ENCODE results near the gene HADHA. TPM values are rescaled to one million over a fixed set of nuclear protein-coding genes. Genes with fewer than 3 reads are reported as not detected.

The HADHA gene
- total RNA-seq, 1 experiment from 2014 or later, result 112 TPM

DNA sequence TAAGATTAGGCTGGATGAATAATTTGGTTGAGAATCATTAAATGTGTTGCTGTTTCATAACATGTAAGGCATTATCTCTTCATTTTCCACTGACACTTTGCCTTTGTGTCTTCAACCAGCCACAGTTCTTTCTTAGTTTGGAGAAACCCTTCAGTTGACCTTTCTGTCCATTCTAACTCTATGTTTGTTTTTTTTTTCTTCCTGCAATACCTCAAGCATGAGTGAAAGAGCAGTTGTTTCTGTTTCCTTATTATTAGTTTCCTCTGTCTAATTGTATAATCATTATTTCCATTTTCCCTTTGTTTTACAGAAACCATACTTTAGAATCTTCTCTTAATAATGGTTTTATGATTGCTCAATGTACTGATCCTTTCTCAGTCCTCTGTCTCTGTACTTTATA is 25.9 kb upstream of the HADHA start:
- H2BK15ac ChIP-seq (ENCODE audit: low read depth, low read length), result no peak overlapping the region
- Mint-ChIP-seq H3K4me3 (no peak overlapping the region), H3K27ac (no peak overlapping the region), H3K36me3 (ENCODE audit: insufficient read depth in 1 of 3, low read depth in 3 of 3) (peaks cover 0 to 5% (median 5%) of the 10 kb centered on the region in 3 experiments; a peak in 3 of 7 replicates), H3K27me3 (ENCODE audit: low read depth) (no peaks in the 10 kb centered on the region), H3K4me1 (no peaks in the 10 kb centered on the region), H3K9me3 (no peaks in the 10 kb centered on the region)
- no peak overlapping the region for H4K91ac ChIP-seq (ENCODE audit: insufficient read length, low read depth, low read length)
- H2AK5ac ChIP-seq (ENCODE audit: insufficient read length, low read length), result no peak overlapping the region
- H3K23ac ChIP-seq (ENCODE audit: insufficient read length, low read depth, low read length), result no peak overlapping the region
- no peaks in the 10 kb centered on the region for H3K79me1 ChIP-seq (ENCODE audit: insufficient read depth, low read depth, low read length, poor library complexity, severe bottlenecking)
- no peaks in the 10 kb centered on the region for H3K23me2 ChIP-seq (ENCODE audit: insufficient read length, low read depth, low read length, poor library complexity, severe bottlenecking)
- H3K27me3 ChIP-seq (ENCODE audit: insufficient read depth, low read length), result no peaks in the 10 kb centered on the region
- no peak overlapping the region for H3K18ac ChIP-seq (ENCODE audit: insufficient read length, low read depth, low read length)
- H4K8ac ChIP-seq (replicated peaks; ENCODE audit: insufficient read length, low read depth, low read length), result no peak overlapping the region
- H3K79me2 ChIP-seq (ENCODE audit: insufficient read depth, low read length), result no peaks in the 10 kb centered on the region
- H3K56ac ChIP-seq (ENCODE audit: insufficient read length, low read depth, low read length), result no peak overlapping the region
- H3K4me1 ChIP-seq (ENCODE audit: insufficient read depth, low read length), result no peaks in the 10 kb centered on the region
- H2BK5ac ChIP-seq (ENCODE audit: insufficient read length, low read length), result no peak overlapping the region
- no peak overlapping the region for H2BK120ac ChIP-seq (ENCODE audit: low read depth, low read length, poor library complexity, severe bottlenecking)
- H3K9ac ChIP-seq (ENCODE audit: extremely low read depth, insufficient read length, low read length), result no peak overlapping the region
- no peak overlapping the region for H3K14ac ChIP-seq (ENCODE audit: insufficient read depth, low read length)
- H3K4ac ChIP-seq (ENCODE audit: low read depth, low read length), result no peak overlapping the region
- H3T11ph ChIP-seq (ENCODE audit: low read length), result no peak overlapping the region
- H2BK12ac ChIP-seq (ENCODE audit: insufficient read length, low read depth, low read length), result no peak overlapping the region
- H3K9me3 ChIP-seq (ENCODE audit: control insufficient read depth, low read depth, low read length), result no peaks in the 10 kb centered on the region
- no peak overlapping the region for H2AFZ ChIP-seq (ENCODE audit: low read length)
- H4K5ac ChIP-seq (ENCODE audit: insufficient read length, low read depth, low read length), result no peak overlapping the region
- TF ChIP-seq, protein P1, sequence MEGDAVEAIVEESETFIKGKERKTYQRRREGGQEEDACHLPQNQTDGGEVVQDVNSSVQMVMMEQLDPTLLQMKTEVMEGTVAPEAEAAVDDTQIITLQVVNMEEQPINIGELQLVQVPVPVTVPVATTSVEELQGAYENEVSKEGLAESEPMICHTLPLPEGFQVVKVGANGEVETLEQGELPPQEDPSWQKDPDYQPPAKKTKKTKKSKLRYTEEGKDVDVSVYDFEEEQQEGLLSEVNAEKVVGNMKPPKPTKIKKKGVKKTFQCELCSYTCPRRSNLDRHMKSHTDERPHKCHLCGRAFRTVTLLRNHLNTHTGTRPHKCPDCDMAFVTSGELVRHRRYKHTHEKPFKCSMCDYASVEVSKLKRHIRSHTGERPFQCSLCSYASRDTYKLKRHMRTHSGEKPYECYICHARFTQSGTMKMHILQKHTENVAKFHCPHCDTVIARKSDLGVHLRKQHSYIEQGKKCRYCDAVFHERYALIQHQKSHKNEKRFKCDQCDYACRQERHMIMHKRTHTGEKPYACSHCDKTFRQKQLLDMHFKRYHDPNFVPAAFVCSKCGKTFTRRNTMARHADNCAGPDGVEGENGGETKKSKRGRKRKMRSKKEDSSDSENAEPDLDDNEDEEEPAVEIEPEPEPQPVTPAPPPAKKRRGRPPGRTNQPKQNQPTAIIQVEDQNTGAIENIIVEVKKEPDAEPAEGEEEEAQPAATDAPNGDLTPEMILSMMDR (conservative IDR thresholded peaks at IDR 0.05), result no peak
- H3K27ac ChIP-seq (ENCODE audit: insufficient read length, low read depth, low read length), result no peak overlapping the region
- H2BK20ac ChIP-seq (ENCODE audit: low read depth, low read length, poor library complexity, severe bottlenecking), result no peak overlapping the region
- DNase-seq, result no peak
- no peak overlapping the region for H3K4me2 ChIP-seq (ENCODE audit: insufficient read depth, insufficient read length, low read length)
- no peaks in the 10 kb centered on the region for H4K20me1 ChIP-seq (ENCODE audit: control insufficient read depth, insufficient read depth, insufficient read length)

All from H9 (cell line).